Activated naive CD8-positive, alpha-beta T cell (primary cell): ENCODE measurements around the gene ARID5A.

ENCODE experiments used
- H3K27ac Mint-ChIP-seq: one replicate; pipeline ENCODE4 v1.8.0; 2021; ENCODE audit warnings: mixed read lengths
- H3K27me3 Mint-ChIP-seq: one replicate; pipeline ENCODE4 v1.8.0; 2021; ENCODE audit warnings: mixed read lengths
- H3K36me3 Mint-ChIP-seq: one replicate; pipeline ENCODE4 v1.8.0; 2021; ENCODE audit warnings: mixed read lengths
- H3K4me1 Mint-ChIP-seq: one replicate; pipeline ENCODE4 v1.8.0; 2021; ENCODE audit warnings: low read depth, mixed read lengths
- H3K4me3 Mint-ChIP-seq: one replicate; pipeline ENCODE4 v1.8.0; 2021; ENCODE audit warnings: mild to moderate bottlenecking, mixed read lengths
- H3K9me3 Mint-ChIP-seq: one replicate; pipeline ENCODE4 v1.8.0; 2021; ENCODE audit warnings: low read depth, mixed read lengths

ARID5A gene

GRCh38 chr2:96502891-96503636 is 33.5 kb upstream of the ARID5A start:
- Mint-ChIP-seq H3K27me3 (no peaks in the 10 kb centered on the region), H3K27ac (no peak overlapping the region), H3K4me3 (no peak overlapping the region), H3K36me3 (no peaks in the 10 kb centered on the region), H3K4me1 (peaks cover 18% of the 10 kb centered on the region), H3K9me3 (no peaks in the 10 kb centered on the region)

DNA sequence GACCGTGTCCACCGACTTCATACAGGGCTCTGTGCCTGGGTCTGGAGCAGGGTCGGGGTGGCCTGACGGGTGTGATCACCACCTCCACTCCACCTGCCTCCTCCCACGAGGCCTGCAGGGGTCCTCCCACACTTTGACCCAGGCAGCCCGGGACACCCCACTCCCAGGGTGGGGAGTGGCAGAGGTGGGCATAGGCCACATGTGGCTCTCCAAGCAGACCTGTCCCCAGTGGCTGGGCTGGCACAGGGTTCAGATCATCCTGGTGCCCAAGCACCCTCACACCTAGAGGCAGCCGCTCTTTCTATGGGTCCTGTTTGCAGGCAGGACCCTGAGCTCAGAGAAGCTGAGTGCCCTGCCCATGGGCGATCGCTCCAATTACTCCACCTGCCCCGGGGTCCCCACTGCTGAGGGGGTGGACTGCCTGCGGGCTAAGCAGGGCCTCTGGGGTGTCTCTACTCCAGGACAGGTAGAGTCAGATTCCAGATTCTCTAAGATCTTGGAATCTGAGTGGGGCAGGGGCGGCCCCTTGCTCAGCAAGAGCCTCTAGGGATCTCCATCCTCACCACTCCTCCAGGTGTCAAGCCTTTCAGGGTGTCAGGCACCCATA is 32.8 kb upstream of the ARID5A start:
- Mint-ChIP-seq H3K4me3 (no peak overlapping the region), H3K27ac (no peak overlapping the region), H3K4me1 (peaks cover 18% of the 10 kb centered on the region), H3K27me3 (no peaks in the 10 kb centered on the region), H3K36me3 (no peaks in the 10 kb centered on the region), H3K9me3 (no peaks in the 10 kb centered on the region)

DNA sequence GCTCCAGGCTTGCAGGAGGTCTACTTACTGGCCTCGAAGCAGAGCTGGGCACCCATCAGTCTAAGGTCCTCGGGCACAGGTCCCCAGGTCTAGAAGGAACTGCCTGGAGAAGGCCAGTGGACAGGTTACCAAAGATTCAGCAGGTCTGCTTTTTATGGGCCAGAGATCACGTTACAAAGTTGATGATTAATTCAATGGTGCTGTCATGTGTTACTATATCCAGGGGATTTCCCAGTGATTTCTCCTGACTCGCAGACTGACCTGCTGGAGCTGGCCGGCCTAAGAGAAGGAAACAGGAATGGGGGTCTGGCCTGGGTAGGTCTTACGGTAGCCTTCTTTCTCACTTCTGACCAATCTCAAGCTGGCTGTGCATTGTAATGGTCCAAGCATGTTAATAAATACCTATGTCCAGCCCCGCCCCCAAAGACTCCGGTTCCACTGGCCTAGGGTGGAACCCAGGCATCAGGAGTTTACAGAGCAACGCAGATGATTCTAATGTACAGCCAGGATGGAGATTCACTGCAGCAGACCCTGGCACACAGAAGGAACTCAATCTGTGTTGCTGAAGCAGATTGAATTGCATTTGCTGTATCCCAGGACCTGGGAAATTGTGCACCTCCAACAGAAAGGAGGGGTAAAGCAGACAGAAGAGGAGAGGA is 31.2 kb upstream of the ARID5A start, which contains the start of gene NEURL3:
Gene NEURL3 (minus strand): TSS at position 127 of the 659 bp plus-strand sequence. CDS start 71 bp downstream, at position 56.
- H3K4me1 Mint-ChIP-seq, result peaks cover 27% of the 10 kb centered on the region
- no peak within 1 kb of the TSS for H3K4me3 Mint-ChIP-seq
- H3K27me3 Mint-ChIP-seq, result peaks cover 7% of the 10 kb centered on the region
- no peaks in the 10 kb centered on the region for H3K36me3 Mint-ChIP-seq
- peak within 1 kb of the TSS; percentile 54 for H3K27ac Mint-ChIP-seq
- H3K9me3 Mint-ChIP-seq, result no peaks in the 10 kb centered on the region

DNA sequence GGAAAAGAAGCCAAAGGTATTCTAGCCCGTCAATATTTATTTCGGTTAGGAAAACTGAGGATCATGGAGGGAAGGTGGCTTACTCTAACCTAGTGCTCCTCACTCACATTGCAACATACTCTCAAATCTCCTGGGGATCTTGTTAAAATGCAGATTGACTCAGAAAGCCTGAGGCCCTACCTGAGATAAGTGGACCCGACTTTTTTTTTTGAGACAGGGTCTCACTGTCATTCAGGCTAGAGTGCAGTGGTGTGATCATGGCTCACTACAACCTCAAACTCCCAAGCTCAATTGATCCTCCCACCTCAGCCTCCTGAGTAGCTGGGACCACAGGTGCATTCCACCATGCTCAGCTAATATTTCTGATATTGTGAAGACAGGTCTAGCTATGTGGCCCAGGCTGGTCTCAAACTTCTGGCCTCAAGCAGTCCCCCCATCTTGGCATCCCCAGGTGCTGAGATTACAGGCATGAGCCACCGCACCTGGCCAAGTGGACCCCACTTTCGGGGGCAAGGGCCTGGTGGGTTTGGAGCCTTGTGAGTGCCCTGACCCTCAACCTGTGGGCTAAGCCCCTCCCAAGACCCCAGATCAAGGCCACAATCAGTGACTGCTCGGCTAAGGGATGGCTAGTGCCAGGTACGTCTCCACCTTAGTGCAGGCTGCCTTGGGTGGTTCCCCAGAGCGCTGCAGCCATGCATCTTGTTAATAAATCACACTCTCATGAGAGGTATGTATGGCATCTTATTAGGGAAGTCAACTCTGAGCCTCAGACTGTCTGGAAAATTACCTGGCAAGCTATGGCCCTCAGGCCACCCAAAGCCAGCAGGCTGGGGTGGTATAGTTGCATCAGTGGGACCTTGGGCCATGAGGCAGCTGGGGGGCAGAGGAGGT is 30.3 kb upstream of the ARID5A start:
- Mint-ChIP-seq H3K27me3 (peaks cover 9% of the 10 kb centered on the region), H3K27ac (no peak overlapping the region), H3K9me3 (no peaks in the 10 kb centered on the region), H3K4me3 (no peak overlapping the region), H3K4me1 (peaks cover 23% of the 10 kb centered on the region), H3K36me3 (no peaks in the 10 kb centered on the region)

DNA sequence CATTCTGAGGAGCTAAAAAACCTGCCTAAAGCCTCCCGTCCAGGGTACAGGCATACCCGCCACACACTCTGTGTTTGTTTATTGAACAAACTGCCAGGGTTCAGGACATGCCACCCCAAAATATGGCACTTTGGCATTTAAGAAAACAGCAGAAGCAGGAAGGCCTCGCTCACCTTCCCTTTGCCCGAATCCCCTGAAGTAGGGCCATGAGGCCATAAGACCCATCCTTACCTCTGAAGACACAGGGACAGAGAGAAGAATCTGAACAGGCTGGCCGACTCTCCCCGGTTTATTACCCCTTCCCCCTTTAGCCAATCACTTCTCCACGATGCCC is 29.7 kb upstream of the ARID5A start:
- Mint-ChIP-seq H3K9me3 (no peaks in the 10 kb centered on the region), H3K27ac (no peak overlapping the region), H3K4me1 (peaks cover 17% of the 10 kb centered on the region), H3K36me3 (no peaks in the 10 kb centered on the region), H3K27me3 (peaks cover 9% of the 10 kb centered on the region), H3K4me3 (no peak overlapping the region)

DNA sequence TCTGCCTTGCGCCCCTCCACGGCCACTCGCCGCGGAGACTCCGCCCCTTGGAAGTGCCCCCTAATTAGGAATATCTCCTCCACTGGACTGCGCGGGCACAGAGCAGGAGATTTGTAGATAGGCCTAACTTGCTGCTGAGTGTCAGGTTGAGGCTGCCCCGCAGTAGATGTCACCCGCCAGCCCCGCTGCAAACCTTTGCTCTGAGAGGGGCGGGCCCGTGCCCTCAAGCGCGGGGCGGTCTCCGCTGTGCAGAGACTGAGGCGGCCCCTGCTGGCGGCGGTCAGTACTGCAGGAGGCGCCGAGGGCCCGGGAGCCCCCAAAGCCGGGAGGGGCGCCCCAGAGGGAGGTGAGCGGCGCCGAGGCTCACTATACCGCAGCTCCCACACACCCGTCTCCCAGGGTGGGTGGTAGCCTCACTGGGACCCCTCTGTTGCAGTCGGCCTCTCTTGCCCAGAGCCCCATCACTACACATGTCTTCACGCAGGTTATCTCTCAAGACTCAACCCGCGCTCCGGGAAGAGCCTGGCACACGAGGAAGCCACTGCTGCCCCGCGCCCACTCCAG is 28.5 kb upstream of the ARID5A start:
- H3K4me3 Mint-ChIP-seq, result peak overlapping the region; percentile 76
- no peak overlapping the region for H3K27ac Mint-ChIP-seq
- H3K27me3 Mint-ChIP-seq, result peaks cover 9% of the 10 kb centered on the region
- H3K36me3 Mint-ChIP-seq, result no peaks in the 10 kb centered on the region
- no peaks in the 10 kb centered on the region for H3K9me3 Mint-ChIP-seq
- H3K4me1 Mint-ChIP-seq, result peaks cover 14% of the 10 kb centered on the region

DNA sequence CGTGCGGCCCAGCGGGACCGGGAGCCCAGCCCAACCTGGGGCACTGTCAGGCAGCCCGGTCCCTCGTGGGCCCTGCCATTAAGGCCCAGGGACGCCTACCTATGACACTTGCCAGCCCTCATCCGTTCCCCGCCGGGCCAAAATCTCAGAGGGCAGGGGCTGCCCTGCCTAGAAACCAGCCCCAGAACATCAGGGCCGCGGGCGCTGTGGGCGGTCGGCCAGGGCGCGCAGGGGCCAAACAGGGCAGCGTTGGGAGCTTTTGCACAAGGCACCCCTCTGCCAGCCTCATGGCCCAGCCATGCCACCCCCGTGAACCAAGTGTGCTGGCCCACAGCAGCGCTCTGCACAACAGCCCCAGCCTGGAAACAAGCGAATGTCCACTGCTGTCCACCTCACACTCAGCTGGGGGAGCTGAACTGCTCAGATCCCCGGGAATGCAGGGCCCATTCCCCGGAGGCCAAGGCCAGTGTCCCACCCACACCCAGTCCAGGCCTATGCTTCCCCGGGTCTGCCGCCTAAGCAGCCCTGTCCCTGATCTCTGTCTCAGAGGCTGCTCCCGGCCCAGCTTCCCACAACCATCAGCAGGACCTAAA is 27.9 kb upstream of the ARID5A start:
- H3K27me3 Mint-ChIP-seq, result peaks cover 9% of the 10 kb centered on the region
- H3K4me3 Mint-ChIP-seq, result no peak overlapping the region
- peaks cover 14% of the 10 kb centered on the region for H3K4me1 Mint-ChIP-seq
- no peaks in the 10 kb centered on the region for H3K36me3 Mint-ChIP-seq
- H3K27ac Mint-ChIP-seq, result no peak overlapping the region
- no peaks in the 10 kb centered on the region for H3K9me3 Mint-ChIP-seq

DNA sequence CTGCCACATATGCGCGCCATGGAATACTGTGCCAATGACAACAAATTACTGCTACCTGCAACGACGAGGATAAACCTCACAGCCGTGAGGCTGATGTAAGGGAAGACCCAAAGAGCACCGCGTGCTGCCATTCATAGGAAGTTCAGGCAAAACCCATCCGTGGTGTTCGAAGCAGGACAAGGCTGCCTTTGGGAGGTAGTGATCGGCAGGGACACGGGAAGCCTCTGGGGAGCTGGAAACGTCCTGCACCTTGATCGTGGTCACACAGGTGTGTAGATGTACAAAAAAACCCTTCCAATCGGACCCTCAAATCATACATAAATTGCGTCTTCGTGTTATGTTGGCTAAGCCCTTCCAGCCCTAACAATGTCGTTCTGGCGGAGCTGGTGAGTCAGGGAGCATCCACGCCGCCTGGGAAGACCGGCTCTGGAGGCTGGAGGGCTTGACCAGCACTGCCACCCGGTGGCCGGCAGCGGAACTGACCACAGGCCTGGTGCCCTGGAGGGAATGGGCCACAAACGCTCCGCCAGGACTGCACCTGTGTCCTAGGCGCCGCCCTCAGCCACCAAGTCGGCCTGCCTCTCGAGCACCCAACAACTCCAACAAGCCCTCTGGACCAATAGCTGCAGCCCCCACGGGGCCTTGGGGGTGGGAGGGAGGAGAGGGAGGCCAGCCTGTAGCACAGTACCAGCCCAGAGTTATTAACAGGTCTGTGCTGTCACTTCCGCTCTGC is 27.3 kb upstream of the ARID5A start:
- H3K27me3 Mint-ChIP-seq, result peaks cover 9% of the 10 kb centered on the region
- peak overlapping the region; percentile 34 for H3K27ac Mint-ChIP-seq
- H3K9me3 Mint-ChIP-seq, result no peaks in the 10 kb centered on the region
- H3K4me3 Mint-ChIP-seq, result peak overlapping the region; percentile 65
- H3K4me1 Mint-ChIP-seq, result peaks cover 14% of the 10 kb centered on the region
- no peaks in the 10 kb centered on the region for H3K36me3 Mint-ChIP-seq

DNA sequence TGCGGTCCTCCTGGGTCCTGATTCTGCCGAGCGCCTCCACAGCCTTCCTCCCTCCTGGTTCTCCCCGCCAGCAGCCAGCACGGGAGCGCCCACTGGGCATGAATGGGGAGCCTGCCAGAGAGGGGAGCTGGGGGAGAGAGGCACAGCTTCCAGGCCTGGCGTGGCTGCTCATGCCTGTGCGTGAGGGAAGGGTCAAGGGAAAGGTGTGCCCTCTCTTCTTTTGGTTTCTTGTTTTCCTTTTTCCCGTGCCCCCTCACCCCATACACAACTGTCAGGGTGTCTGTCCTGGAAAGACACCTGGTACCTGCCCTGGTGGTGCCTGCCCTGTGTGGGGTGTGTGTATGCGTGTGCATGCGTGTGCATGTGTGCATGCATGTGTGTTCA is 26.7 kb upstream of the ARID5A start:
- Mint-ChIP-seq H3K9me3 (no peaks in the 10 kb centered on the region), H3K4me3 (no peak overlapping the region), H3K36me3 (no peaks in the 10 kb centered on the region), H3K27me3 (peaks cover 9% of the 10 kb centered on the region), H3K4me1 (peaks cover 14% of the 10 kb centered on the region), H3K27ac (no peak overlapping the region)

GRCh38 chr2:96510931-96511595 is 25.5 kb upstream of the ARID5A start:
- Mint-ChIP-seq H3K27me3 (peaks cover 9% of the 10 kb centered on the region), H3K4me1 (peaks cover 14% of the 10 kb centered on the region), H3K36me3 (no peaks in the 10 kb centered on the region), H3K27ac (no peak overlapping the region), H3K4me3 (no peak overlapping the region), H3K9me3 (no peaks in the 10 kb centered on the region)

- Mint-ChIP-seq H3K27ac (no peak overlapping the region), H3K9me3 (no peaks in the 10 kb centered on the region), H3K27me3 (peaks cover 9% of the 10 kb centered on the region), H3K36me3 (peaks cover 2% of the 10 kb centered on the region), H3K4me3 (no peak overlapping the region), H3K4me1 (peaks cover 14% of the 10 kb centered on the region)
Observed at GRCh38 chr2:96511851-96512250, 24.7 kb upstream of the ARID5A start.

DNA sequence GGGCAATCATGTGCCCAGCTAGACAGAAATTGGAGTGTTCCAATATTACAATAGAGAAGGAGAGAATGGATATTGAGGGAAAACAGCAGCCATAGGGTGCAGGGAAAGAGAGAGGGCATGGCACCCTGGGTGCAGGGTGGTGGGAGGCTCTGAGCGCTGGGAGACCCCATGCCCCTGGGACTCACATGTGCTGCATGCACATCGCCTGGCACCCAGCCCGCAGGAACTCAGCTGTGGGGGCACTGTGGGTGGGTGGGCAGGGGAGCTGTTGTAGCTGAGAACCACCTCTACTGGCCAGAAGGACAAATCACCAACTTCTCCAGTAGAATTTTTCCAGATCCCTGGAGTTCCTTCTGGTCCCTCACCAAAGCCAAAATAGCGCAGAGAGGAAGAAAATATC is 24.2 kb upstream of the ARID5A start:
- peaks cover 9% of the 10 kb centered on the region for H3K27me3 Mint-ChIP-seq
- peaks cover 12% of the 10 kb centered on the region for H3K4me1 Mint-ChIP-seq
- H3K27ac Mint-ChIP-seq, result no peak overlapping the region
- H3K36me3 Mint-ChIP-seq, result peaks cover 6% of the 10 kb centered on the region
- H3K4me3 Mint-ChIP-seq, result no peak overlapping the region
- H3K9me3 Mint-ChIP-seq, result peaks cover 4% of the 10 kb centered on the region

GRCh38 chr2:96514521-96514920 is 22.0 kb upstream of the ARID5A start:
- Mint-ChIP-seq H3K27me3 (peaks cover 6% of the 10 kb centered on the region), H3K27ac (no peak overlapping the region), H3K4me1 (peaks cover 2% of the 10 kb centered on the region), H3K36me3 (peaks cover 7% of the 10 kb centered on the region), H3K9me3 (peaks cover 6% of the 10 kb centered on the region), H3K4me3 (no peak overlapping the region)
